Activated CD8-positive, alpha-beta T cell treated with anti-CD3 and anti-CD28 coated beads for 36 hours (primary cell): ENCODE results near the gene RBM45. TPM values are rescaled to one million over a fixed set of nuclear protein-coding genes. Genes with fewer than 3 reads are reported as not detected.
"Not testable (repeated sequence)": the region's sequence is repeated elsewhere in the genome, so short reads cannot be mapped to it uniquely, and the experiment has no call there.

Source experiments
- ATAC-seq: fragments of 200-7000 bp; cut with Tn5 transposase; one replicate; pipeline ENCODE4 v1.10.0; 2021; ENCODE audit warnings: mild to moderate bottlenecking, moderate library complexity
- CTCF ChIA-PET: fragments of 350-600 bp; sonication (Branson Sonifier 250); formaldehyde crosslinking; loops from one replicate; lab custom pipeline; 2021; ENCODE audit warnings: antibody characterized with exemption; lab: Charles Lee
- POLR2A ChIA-PET: fragments of 350-600 bp; sonication (Branson Sonifier 250); formaldehyde crosslinking; loops from one replicate; lab custom pipeline; 2021; ENCODE audit warnings: antibody characterized with exemption; lab: Charles Lee
- DNase-seq: peaks from one replicate; pipeline ENCODE4 v3.0.0-alpha.2; 2020
- H3K27ac Mint-ChIP-seq: one replicate; pipeline ENCODE4 v1.8.0; 2021; ENCODE audit warnings: mild to moderate bottlenecking, mixed read lengths
- H3K27me3 Mint-ChIP-seq: one replicate; pipeline ENCODE4 v1.8.0; 2021; ENCODE audit warnings: mixed read lengths
- H3K36me3 Mint-ChIP-seq: one replicate; pipeline ENCODE4 v1.8.0; 2021; ENCODE audit warnings: low read depth, mixed read lengths
- H3K4me1 Mint-ChIP-seq: one replicate; pipeline ENCODE4 v1.8.0; 2021; ENCODE audit warnings: low read depth, mixed read lengths
- H3K4me3 Mint-ChIP-seq: one replicate; pipeline ENCODE4 v1.8.0; 2021; ENCODE audit warnings: mild to moderate bottlenecking, moderate library complexity, mixed read lengths
- H3K9me3 Mint-ChIP-seq: one replicate; pipeline ENCODE4 v1.8.0; 2021; ENCODE audit warnings: mixed read lengths
- intact Hi-C: fragments of 100-400 bp; cut with micrococcal nuclease; formaldehyde crosslinking; loops from one replicate; pipeline ENCODE4 v1.10.0; 2022
- total RNA-seq, 2 experiments: library from RNA; stranded (reverse); gene quantifications; one replicate each; pipeline ENCODE4 v1.2.3, GENCODE V29; 2021
- TF ChIP-seq, protein P1 (sequence below): fragments of 200-600 bp; IDR thresholded peaks from one replicate; pipeline ENCODE4 v1.8.0; 2022; ENCODE audit warnings: antibody characterized with exemption, mild to moderate bottlenecking

Gene RBM45
- total RNA-seq, 2 experiments from 2014 or later, result 9.0 to 10.6 TPM

DNA sequence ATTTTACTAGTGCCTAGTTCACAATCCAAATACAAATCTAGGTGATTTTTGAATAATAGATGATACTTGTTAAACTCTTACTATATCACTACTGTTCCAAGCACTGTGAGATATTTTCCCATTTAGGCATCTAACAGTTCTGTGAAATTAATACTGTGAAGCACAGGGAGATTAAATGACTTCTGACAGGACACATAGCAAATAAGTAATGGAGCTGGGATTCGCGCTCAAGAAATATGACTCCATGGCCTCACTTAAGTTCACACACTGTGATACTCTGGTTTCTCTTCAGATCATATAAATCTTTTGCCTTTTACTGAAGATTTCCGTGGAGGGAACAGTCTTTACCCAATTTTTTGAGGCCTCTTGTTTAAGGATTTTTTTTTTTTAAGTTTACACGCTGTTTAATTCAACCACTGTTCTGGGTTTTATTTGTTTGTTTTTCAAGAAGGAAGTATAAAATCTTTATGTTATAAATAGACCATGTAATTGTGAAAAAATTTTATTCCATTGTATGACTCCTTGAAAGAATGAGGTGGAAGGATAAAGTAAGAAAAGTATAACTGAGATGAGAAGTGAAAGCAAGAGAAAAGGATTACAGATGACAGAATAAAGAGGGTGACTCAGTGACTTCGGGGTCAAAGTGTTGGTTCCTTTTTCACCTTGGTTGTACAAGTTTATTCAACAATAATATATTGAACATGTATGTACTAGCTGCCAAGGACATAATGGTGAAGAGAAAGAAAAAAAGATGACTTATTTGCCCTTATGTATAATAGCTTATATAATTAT lies 30.2 kb downstream of the RBM45 start:
- H3K27ac Mint-ChIP-seq, result no peak overlapping the region
- intact Hi-C loops, result no loop called here
- no peaks in the 10 kb centered on the region for H3K9me3 Mint-ChIP-seq
- no peak overlapping the region for H3K4me3 Mint-ChIP-seq
- CTCF ChIA-PET, result interaction anchor here (0.7 to 1.3 kb wide), 2 partner anchors 11 to 31 kb away, joined by 3 read pairs; partner anchors contain the start of gene RBM45
- no peak for DNase-seq
- no peaks in the 10 kb centered on the region for H3K36me3 Mint-ChIP-seq
- peaks cover 6% of the 10 kb centered on the region for H3K27me3 Mint-ChIP-seq
- ATAC-seq, result no peak
- POLR2A ChIA-PET, result no interaction called here
- H3K4me1 Mint-ChIP-seq, result peaks cover 5% of the 10 kb centered on the region
- TF ChIP-seq, protein P1, sequence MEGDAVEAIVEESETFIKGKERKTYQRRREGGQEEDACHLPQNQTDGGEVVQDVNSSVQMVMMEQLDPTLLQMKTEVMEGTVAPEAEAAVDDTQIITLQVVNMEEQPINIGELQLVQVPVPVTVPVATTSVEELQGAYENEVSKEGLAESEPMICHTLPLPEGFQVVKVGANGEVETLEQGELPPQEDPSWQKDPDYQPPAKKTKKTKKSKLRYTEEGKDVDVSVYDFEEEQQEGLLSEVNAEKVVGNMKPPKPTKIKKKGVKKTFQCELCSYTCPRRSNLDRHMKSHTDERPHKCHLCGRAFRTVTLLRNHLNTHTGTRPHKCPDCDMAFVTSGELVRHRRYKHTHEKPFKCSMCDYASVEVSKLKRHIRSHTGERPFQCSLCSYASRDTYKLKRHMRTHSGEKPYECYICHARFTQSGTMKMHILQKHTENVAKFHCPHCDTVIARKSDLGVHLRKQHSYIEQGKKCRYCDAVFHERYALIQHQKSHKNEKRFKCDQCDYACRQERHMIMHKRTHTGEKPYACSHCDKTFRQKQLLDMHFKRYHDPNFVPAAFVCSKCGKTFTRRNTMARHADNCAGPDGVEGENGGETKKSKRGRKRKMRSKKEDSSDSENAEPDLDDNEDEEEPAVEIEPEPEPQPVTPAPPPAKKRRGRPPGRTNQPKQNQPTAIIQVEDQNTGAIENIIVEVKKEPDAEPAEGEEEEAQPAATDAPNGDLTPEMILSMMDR, result no peak

DNA sequence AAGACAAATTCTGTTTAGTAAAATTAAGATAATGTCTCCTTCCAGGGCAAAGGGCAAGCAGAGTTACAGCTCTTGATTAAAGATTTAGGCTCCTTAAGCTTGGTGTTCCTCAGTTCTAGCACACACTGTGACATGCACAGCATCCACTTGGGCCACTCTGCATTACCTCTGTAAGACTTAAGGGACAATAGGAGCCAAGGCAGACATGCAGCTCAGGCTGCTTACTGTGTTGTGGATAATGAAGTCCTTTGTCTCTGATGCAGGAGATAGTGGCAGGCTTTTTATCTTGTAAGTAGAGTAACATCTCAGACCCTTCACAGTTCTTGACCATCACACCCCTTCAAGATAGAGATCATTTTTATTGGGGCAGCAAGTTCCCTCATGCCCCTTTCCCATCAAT lies 31.2 kb downstream of the RBM45 start:
- H3K36me3 Mint-ChIP-seq, result no peaks in the 10 kb centered on the region
- no peak overlapping the region for H3K4me3 Mint-ChIP-seq
- no peak for ATAC-seq
- H3K9me3 Mint-ChIP-seq, result no peaks in the 10 kb centered on the region
- TF ChIP-seq, protein P1, result no peak
- H3K4me1 Mint-ChIP-seq, result peaks cover 3% of the 10 kb centered on the region
- ChIA-PET CTCF (interaction anchor here (0.7 to 1.3 kb wide), 2 partner anchors 12 to 32 kb away, joined by 3 read pairs; partner anchors contain the start of gene RBM45), POLR2A (no interaction called here)
- no peak overlapping the region for H3K27ac Mint-ChIP-seq
- peaks cover 6% of the 10 kb centered on the region for H3K27me3 Mint-ChIP-seq
- DNase-seq, result no peak
- intact Hi-C loops, result no loop called here

DNA sequence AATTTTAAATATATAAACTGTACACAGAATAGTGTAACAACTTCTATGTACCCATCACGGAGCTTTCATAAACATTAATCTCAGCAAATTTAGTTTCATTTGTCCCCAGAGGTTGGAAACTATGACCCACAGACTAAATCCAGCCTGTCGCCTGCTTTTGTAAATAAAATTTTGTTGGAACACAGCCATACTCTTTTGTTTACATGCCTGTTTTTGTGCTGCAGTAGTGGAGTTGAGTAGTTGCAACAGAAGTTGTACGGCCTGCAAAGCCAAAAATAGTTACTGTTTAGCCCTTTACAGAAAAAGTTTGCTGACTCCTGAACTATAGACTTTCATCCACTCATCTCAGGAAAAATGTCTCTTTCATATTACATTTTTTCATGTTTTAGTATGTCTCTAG lies 39.8 kb downstream of the RBM45 start:
- H3K27me3 Mint-ChIP-seq, result peaks cover 12% of the 10 kb centered on the region
- no peak overlapping the region for H3K4me3 Mint-ChIP-seq
- H3K4me1 Mint-ChIP-seq, result no peaks in the 10 kb centered on the region
- no peaks in the 10 kb centered on the region for H3K36me3 Mint-ChIP-seq
- DNase-seq (no peak), ATAC-seq (no peak)
- CTCF ChIA-PET, result no interaction called here
- intact Hi-C loops, result no loop called here
- POLR2A ChIA-PET, result no interaction called here
- no peak overlapping the region for H3K27ac Mint-ChIP-seq
- TF ChIP-seq, protein P1, result no peak
- no peaks in the 10 kb centered on the region for H3K9me3 Mint-ChIP-seq

DNA sequence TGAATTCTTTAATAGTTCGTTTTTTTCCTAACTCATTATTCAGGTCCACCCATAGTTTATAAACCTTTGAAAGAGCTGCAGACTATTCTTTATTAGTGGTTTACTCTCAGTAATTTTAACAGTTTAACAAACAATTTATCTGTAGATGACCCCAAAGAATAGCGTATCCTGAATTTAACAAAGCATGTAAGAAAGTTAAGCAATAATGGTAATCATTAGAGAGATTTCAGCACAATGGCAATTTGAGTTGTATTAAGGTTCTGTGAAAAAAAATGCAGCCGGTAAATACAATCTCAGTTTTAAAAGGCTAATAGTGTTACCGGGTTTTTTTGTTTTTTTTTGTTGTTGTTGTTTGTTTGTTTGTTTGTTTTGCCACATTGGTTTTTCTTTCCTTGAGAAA lies 40.3 kb downstream of the RBM45 start:
- intact Hi-C loops, result no loop called here
- H3K36me3 Mint-ChIP-seq, result no peaks in the 10 kb centered on the region

DNA sequence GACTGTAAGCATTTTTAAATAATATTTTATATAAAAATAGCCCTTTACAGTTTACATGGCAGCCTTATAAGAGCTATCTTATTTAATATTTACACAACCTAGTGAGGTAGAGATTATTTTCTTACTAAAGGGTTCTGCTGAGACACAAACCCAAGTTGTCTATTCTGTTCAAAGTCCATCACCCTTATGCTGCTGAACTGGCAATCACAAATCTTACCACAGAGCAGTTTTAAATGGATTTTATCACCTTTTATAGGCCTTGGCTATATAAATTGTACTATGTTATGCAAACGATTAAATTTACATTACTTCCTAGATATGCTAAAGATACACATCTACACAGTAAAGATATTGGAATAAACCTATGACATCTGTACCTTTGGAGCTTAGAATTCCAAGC lies 40.7 kb downstream of the RBM45 start:
- DNase-seq (no peak), ATAC-seq (no peak)
- Mint-ChIP-seq H3K27ac (no peak overlapping the region), H3K9me3 (no peaks in the 10 kb centered on the region), H3K36me3 (no peaks in the 10 kb centered on the region), H3K27me3 (peaks cover 14% of the 10 kb centered on the region), H3K4me3 (no peak overlapping the region), H3K4me1 (no peaks in the 10 kb centered on the region)
- intact Hi-C loops, result no loop called here
- ChIA-PET POLR2A (no interaction called here), CTCF (no interaction called here)
- TF ChIP-seq, protein P1, result no peak

More for the DNA sequence above, 40.3 kb downstream of the RBM45 start:
- POLR2A ChIA-PET, result no interaction called here
- Mint-ChIP-seq H3K9me3 (no peaks in the 10 kb centered on the region), H3K27me3 (peaks cover 13% of the 10 kb centered on the region), H3K4me3 (no peak overlapping the region), H3K4me1 (no peaks in the 10 kb centered on the region), H3K27ac (no peak overlapping the region)
- TF ChIP-seq, protein P1, result no peak
- no peak for DNase-seq
- no peak for ATAC-seq
- CTCF ChIA-PET, result no interaction called here

DNA sequence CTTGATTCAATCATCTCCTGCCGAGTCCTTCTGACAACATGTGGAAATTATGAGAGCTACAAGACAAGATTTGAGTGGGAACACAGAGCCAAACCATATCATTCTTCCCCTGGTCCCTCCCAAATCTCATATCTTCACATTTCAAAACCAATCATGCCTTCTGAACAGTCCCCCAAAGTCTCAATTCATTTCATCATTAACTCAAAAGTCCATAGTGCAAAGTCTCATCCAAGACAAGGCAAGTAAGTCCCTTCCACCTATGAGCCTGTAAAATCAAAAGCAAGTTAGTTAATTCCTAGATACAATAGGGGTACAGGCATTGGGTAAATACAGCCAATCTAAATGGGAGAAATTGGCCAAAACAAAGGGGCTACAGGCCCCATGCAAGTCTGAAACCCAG lies 41.6 kb downstream of the RBM45 start:
- CTCF ChIA-PET, POLR2A ChIA-PET, H3K4me3 Mint-ChIP-seq, H3K36me3 Mint-ChIP-seq, intact Hi-C loops, ATAC-seq, DNase-seq, H3K9me3 Mint-ChIP-seq, H3K27ac Mint-ChIP-seq, H3K4me1 Mint-ChIP-seq: not testable (repeated sequence)
- H3K27me3 Mint-ChIP-seq, result peaks cover 13% of the 10 kb centered on the region
